NCI-H2227 (cell line): ENCODE results near the gene ATG13.
"Not testable (repeated sequence)": the region's sequence is repeated elsewhere in the genome, so short reads cannot be mapped to it uniquely, and the experiment has no call there.

ENCODE experiments used
- DNase-seq: peaks from one replicate; lab custom pipeline; 2025; ENCODE audit not compliant: unreplicated experiment; lab: John Stamatoyannopoulos, UW

ATG13 gene

DNA sequence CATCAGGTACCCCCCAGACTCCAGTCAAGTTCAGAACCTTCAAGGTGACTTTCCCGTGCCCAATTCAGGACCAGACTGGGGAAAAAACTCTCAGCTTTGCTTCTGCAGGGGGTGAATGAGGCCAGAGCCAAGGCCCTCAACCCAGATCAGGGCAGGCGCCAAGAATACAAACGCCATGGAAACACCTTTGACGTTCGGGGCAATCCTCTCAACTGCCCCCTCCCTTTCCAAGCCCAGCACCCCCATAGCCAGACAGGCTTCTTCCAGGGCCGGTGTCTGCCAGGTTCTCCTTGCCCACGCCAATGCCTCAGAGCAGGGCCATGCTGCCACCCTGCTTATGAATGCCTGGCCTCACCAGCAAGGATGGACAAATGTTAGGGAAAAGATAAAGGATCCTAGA is 77.3 kb downstream of the ATG13 start:
- DNase-seq: no peak

DNA sequence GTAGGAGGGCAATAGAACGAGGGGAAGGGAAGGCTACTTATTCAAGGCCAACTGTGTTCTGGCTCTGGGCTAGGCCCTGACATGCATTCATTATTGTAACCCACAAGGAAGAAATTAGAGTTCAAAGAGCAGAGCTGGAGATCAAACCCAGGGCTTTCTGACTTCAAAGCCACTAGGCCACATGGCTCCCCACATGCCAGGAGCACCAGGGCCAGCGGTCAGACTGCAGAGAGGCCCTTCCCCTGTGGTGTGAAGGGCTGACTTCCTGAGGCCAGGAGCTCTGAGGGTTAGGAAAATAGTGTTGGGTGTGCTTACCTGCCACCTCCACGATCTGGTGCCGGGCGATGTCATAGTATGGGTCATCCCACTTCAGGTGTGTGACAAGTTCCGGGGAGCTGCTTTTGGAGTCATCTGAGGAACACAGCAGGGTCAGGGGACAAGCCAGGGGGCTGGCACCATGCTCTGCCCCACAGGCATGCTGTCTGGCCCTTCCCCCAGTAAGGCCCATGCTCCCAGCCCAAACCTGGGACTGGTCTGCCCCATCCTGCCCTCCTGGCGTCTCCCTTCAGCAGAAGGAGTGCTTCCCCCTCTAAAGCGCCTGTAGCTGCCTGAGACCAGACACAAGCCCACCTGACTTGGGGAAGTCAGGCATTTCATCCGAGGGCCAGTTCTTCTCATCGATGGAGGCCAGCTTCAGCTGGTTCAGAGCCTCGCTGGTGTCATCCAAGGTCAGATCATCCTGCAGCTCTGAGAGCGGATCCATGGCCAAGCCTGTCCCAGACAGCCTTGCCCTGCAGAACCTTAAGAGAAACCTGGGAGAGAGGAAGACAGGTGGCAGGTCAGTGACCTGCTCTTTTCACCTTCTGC is 78.2 kb downstream of the ATG13 start:
- DNase-seq: no peak

- no peak for DNase-seq
These were observed 78.8 kb downstream of the ATG13 start for GRCh38 chr11:46696212-46696558.

DNA sequence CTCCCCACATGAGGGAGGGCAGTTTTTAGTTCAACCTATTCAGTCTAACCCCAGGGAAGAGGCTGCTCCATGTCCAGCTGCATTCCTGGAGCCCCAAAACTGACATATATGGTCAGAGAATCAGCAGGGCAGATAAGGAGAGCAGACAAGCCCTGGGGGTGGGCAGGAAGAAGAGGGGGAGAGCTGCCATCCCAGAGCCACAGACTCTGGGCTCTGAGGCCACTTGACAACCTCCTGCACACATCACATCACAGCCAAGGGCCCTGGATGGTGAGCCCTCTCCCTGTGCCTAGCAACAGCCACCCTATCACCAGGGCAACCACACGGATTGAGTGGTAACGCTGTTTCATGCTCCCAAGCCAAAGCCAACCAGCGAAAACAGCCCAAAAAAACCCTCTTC is 80.0 kb downstream of the ATG13 start:
- DNase-seq: no peak

DNA sequence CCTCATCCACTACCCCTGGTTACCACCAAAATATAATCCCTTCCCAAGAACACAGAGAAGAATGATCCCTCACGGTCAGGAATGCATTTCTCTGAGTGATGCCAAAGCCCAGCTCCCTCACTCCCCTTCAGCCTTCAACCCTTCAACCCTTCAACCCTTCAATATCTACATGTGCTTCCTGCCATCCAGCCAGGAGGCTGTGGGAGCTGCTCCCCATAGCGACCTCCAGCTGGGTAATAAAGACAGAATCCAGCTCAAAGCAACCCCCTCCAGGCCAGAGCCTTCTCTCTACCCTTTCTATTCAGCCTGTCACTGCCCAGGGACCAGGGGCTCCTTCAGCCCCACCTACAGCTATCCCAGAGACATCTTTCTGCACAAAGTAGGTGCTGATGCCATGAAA is 80.4 kb downstream of the ATG13 start:
- no peak for DNase-seq

DNA sequence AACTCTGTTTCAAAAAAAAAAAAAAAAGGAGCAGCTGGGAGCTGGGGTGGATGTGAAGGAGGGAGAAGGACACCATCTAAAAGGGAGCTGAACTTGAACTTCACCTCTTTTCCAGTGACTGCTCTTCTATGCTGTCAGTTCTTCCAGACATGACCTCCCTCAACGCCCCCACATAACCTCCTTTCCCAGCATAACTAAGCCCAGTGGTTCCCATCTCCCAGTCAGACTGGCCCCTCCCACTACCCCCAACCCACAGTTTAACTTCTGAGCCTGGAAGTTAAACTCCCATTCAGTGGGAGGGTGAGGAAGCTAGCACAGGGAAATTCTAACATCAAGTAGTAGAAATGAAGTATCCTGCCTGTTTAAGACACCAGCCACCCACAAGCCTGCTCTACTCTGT is 81.2 kb downstream of the ATG13 start:
- DNase-seq: no peak

GRCh38 chr11:46700241-46701077 is 83.1 kb downstream of the ATG13 start, which contains the start of the genes ARHGAP1 and ZNF408:
Gene ARHGAP1 (minus strand): TSS chr11:46700619. CDS start chr11:46696107, 4,512 bp downstream.
Gene ZNF408 (plus strand): TSS chr11:46701031. CDS start chr11:46701048, 17 bp downstream.
- peak; percentile 99 for DNase-seq

- DNase-seq: no peak
These were observed 83.8 kb downstream of the ATG13 start for GRCh38 chr11:46701078-46701654.

GRCh38 chr11:46705070-46705688 is 87.8 kb downstream of the ATG13 start:
- DNase-seq: no peak

DNA sequence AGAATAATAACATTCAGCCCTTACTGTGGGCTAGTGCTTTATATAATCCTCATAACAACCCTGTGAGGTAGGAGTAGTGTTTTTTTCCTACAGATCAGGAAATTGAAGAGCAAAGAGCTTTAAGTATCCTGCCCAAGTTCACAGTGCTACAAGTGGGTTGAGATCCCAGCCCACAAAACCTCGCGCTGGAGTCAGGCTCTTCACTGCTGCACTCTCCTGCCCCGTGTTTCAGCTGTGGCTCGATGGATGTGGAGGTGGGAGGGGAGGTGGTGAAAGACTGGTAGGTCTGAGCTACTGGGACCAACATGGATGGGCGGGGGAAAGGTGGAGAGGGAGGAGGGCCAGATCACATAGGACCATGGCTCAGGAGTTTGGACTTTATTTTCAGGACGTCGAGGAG is 89.5 kb downstream of the ATG13 start:
- no peak for DNase-seq

GRCh38 chr11:46709351-46709750 is 92.0 kb downstream of the ATG13 start:
- not testable (repeated sequence) for DNase-seq

DNA sequence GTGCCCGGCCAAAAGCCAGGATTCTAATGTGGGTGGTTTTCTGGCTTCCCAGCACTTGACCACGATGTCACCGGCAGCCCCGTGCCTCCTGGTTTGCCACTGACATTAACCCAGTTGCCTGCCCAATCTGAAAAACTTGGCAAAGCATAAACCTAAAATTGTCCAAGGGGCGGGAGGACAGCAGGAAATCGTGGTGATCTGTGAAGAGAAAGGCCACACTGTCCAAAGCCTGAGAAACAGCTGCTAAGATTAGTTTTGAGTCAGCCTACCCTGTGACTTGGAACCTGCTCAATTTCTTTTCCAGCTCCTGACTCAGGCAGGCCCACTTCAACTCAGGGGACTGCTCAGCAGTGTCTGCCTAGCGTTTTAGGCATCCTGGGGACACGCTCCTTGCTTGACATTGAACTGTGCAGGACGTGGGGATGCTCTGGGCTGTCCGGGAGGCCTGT is 93.5 kb downstream of the ATG13 start:
- DNase-seq: no peak

DNA sequence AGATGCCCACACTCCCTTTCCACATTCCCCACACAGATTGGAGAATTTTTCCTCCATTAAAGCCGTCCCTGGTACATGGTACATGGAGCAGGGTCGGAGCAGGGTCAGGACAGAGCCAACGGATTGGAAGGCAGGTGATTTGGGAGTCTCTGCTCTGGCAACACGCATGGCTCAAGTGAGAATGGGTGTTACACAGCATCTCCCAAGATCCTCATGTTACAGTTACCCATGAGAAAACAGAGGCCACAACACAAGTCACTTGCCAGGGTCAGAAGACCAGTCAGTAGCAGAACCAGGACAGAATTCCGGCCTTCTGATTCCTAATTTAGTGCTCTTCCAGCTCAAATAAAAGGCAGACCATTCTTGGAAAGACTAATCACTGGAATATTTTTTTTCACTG is 94.0 kb downstream of the ATG13 start:
- DNase-seq: no peak

DNA sequence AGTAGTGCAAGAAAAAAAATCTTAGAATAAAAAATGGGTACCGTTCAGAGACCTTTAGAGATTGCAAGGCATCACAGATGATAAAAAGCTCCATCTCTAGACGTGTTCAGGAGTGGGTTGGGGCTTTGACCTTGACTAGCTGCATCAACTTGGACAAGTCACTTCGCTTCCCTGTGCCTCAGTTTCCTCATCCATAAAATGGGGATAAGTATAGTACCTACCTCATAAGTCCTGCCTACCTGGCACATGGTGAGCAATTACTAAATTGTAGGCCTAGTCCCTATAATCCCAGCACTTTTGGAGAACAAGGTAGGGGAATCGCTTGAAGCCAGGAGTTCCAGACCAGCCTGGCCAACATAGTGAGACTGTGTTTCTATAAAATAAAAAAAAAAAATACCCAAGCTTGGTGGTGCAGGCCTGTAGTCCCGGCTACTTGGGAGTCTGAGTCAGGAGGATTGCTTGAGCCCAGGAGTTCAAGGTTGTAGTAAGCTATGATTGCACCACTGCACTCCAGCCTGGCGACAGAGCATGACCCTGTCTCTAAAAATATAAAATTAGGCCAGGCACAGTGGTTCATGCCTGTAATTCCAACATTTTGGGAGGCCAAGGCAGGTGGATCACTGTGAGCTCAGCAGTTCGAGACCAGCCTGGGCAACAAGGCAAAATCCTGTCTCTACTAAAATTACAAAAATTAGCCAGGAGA is 95.7 kb downstream of the ATG13 start:
- no peak for DNase-seq

- DNase-seq: not testable (repeated sequence)
These were observed 100.4 kb downstream of the ATG13 start for GRCh38 chr11:46717825-46718154.

DNA sequence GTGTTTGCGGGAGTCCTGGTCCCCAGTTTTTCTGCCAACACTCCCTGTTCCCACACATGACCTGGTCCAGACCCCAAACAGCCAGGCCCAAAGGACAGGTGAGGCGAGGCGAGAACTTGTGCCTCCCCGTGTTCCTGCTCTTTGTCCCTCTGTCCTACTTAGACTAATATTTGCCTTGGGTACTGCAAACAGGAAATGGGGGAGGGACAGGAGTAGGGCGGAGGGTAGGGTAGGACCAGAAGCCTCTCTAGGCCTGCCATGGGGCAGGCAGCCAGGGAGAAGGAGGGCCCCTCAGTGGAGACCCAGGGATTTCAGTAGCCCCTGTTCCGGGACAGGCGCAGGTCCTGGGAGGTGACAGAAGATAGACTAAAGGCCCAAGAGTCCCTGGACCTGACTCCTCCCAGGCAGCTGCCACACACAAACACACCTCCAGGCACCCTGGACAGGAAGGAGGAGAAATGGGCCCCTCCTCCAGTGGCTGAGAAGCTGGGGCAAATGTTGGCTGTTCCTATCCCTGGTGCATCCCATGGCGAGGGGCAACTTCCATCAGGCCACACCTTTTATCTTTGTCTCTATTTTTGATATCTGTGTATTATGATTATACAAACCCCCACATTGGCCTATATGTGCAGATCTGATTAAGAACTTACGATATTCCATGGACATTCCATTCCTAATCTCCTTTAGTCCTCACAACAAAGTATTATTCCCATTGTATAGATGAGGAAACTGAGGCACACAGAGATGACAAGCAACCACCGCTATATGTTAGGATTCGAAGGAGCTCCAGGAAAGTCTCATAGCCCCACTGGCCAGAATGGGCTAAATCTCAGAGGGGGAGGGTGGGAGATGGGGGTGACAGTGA is 101.0 kb downstream of the ATG13 start:
- no peak for DNase-seq

GRCh38 chr11:46719048-46719542 is 101.7 kb downstream of the ATG13 start, which contains the start of gene F2:
Gene F2 (plus strand): TSS chr11:46719213. CDS start chr11:46719236, 23 bp downstream.
- no peak for DNase-seq

DNA sequence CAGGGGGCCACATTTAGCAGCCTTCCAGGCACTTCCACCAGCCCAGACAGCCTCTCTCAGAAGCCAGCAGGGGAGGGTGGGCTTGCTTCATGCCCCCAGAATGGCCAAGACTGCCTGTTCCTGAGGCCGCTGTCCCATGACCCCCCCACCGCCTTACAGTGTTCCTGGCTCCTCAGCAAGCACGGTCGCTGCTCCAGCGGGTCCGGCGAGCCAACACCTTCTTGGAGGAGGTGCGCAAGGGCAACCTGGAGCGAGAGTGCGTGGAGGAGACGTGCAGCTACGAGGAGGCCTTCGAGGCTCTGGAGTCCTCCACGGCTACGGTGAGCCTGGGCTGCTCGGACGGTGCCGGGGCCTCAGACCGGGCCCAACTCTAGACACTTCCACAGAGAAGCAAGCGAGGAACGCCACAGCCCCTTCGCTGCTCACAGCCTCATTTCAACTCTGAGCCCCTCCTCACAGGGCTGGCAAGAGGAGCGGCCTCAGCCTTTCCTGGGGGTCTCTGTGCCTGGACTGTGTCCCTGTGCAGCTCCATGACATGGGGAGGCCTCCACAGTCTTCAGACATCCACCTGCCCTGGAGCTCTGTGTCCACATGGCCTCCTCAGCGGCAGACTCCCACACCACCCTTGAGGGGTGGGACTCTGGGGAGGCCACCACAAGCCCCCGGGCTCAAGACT is 102.3 kb downstream of the ATG13 start:
- DNase-seq: no peak

GRCh38 chr11:46721286-46721685 is 103.9 kb downstream of the ATG13 start:
- no peak for DNase-seq
